ENCODE data around the gene NBEA.

NBEA gene

GRCh38 chr13:35567406-35567980 lies 625.4 kb downstream of the NBEA start:
- no peak overlapping the region for H3K27ac ChIP-seq
- TF ChIP-seq ZFX (IDR thresholded peaks at IDR 0.05) (no peak), CTCF (conservative IDR thresholded peaks at IDR 0.05) (no peak)

GRCh38 chr13:35573639-35574038 lies 631.6 kb downstream of the NBEA start:
- no peak overlapping the region for H3K27ac ChIP-seq
- TF ChIP-seq ZFX (IDR thresholded peaks at IDR 0.05) (no peak), CTCF (conservative IDR thresholded peaks at IDR 0.05) (no peak)

DNA sequence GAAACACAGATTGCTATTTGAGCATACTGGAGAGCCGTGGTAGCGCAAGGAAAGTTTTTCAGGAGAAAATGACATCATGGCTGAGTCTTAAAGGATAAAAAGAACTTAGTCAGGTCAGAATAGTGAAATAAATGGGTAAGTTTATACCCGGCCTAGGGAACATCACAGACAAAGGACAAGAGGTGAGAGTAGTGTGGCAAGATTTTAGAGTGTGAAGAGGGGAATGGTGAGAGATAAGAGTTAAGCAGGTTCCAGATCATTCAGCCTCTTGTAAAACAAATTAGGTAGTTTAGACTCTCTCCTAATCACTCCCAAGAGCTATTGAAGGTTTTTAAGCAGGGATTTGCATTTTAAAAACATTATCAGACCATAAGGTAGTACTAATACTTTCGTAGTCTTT lies 650.4 kb downstream of the NBEA start:
- no peak for TF ChIP-seq CTCF (conservative IDR thresholded peaks at IDR 0.05)
- no peak for TF ChIP-seq ZFX (IDR thresholded peaks at IDR 0.05)
- H3K27ac ChIP-seq = no peak overlapping the region

GRCh38 chr13:35593651-35594050 lies 651.6 kb downstream of the NBEA start:
- TF ChIP-seq ZFX (IDR thresholded peaks at IDR 0.05) (no peak), CTCF (conservative IDR thresholded peaks at IDR 0.05) (no peak)
- H3K27ac ChIP-seq = no peak overlapping the region

GRCh38 chr13:35594096-35594495 lies 652.0 kb downstream of the NBEA start:
- no peak for TF ChIP-seq ZFX (IDR thresholded peaks at IDR 0.05)
- H3K27ac ChIP-seq = no peak overlapping the region

GRCh38 chr13:35595181-35595580 lies 653.1 kb downstream of the NBEA start:
- TF ChIP-seq ZFX (IDR thresholded peaks at IDR 0.05) = no peak
- TF ChIP-seq CTCF (conservative IDR thresholded peaks at IDR 0.05) = no peak

DNA sequence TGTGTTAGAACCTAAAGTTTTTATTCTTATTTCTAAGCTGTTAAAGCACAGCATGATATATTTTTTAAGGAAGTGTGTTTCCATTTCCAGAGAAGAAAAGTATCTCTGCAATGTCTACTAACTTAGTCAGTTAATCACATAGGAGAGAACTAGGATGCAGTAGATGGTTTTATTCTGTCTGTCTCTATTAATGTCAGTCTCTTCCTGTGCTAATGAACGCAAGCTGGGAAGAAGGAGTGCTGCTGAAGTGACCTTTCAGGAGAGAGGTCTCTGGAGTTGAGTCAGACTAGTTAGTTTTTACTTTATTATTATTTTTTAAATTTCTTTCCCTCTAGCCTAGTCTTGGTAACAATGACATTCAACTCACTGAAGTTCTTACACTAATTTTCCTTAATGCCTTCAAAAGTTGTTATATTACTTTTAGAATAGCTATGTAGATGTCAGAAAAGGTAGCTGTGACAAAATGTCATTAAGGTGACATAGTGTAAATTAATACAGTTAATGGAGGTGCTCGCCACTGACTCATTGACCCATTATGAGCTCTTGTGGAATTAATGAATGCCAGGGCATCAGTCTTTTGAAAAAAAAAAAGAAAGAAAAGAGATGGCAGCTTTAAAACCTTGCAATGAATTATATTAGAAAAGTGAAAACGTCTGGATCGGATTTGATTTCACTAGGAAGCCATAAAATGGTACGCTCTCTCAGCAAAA lies 654.4 kb downstream of the NBEA start:
- H3K27ac ChIP-seq = no peak overlapping the region
- no peak for TF ChIP-seq CTCF (conservative IDR thresholded peaks at IDR 0.05)
- no peak for TF ChIP-seq ZFX (IDR thresholded peaks at IDR 0.05)

More at GRCh38 chr13:35595181-35595580, 653.1 kb downstream of the NBEA start:
- H3K27ac ChIP-seq = no peak overlapping the region

GRCh38 chr13:35597451-35597850 lies 655.4 kb downstream of the NBEA start:
- no peak for TF ChIP-seq CTCF (conservative IDR thresholded peaks at IDR 0.05)
- TF ChIP-seq ZFX (IDR thresholded peaks at IDR 0.05) = no peak
- H3K27ac ChIP-seq = no peak overlapping the region
